Measurements from ENCODE around the gene FHOD1.

The FHOD1 gene

GRCh38 chr16:67247192-67248072 is at the start of gene FHOD1:
Gene FHOD1 (minus strand): TSS chr16:67247481. CDS start chr16:67247410, 71 bp downstream.
- DNase-seq: peak; percentile 55

- DNase-seq: no peak
Measured at GRCh38 chr16:67296420-67296819, 49.1 kb upstream of the FHOD1 start.

DNA sequence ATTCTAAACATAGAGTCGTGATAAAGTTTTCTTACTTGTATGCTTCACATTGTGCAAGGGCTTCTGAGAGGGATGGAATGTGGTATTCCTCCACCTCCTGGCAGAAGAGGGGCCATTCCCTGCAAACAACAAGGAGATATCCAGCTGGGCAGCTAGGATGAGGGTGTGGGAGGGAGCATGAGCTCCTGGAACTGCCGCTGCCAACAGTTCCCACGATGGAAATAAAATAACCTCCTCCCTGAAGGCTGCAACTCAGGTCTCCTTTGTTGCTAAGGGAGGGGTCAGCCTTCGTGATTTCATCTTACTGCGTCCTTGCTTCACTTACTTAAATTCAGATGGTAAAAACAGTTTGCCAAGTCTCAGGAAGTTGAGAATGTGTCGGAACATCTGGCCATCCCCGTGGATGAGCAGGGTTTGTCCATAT is 47.7 kb upstream of the FHOD1 start:
- no peak for DNase-seq

- DNase-seq: no peak
Measured at GRCh38 chr16:67294171-67294757, 47.0 kb upstream of the FHOD1 start.

DNA sequence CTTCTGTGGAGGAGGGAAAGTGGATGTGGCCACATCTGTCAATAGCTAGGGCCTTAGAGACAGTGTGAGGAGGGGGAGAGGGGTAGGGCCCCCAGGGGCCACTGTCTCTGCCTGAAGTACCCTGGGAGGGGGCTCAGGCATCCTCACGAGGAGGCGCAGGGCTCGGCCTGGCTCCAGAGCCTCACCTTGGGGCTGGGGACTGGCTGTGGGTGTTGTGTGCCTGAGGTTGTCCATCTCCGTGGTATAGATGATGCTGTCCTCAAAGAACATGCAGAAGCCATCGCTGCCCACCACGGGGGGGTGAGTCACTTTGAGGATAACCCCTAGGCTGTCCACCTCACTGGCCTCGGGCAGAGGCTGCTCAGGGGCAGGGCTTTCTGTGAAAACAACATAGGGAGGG is 44.2 kb upstream of the FHOD1 start:
- DNase-seq: no peak

- no peak for DNase-seq
Measured at GRCh38 chr16:67287960-67288359, 40.7 kb upstream of the FHOD1 start.

- DNase-seq: no peak
Measured at GRCh38 chr16:67286441-67287235, 39.4 kb upstream of the FHOD1 start.

DNA sequence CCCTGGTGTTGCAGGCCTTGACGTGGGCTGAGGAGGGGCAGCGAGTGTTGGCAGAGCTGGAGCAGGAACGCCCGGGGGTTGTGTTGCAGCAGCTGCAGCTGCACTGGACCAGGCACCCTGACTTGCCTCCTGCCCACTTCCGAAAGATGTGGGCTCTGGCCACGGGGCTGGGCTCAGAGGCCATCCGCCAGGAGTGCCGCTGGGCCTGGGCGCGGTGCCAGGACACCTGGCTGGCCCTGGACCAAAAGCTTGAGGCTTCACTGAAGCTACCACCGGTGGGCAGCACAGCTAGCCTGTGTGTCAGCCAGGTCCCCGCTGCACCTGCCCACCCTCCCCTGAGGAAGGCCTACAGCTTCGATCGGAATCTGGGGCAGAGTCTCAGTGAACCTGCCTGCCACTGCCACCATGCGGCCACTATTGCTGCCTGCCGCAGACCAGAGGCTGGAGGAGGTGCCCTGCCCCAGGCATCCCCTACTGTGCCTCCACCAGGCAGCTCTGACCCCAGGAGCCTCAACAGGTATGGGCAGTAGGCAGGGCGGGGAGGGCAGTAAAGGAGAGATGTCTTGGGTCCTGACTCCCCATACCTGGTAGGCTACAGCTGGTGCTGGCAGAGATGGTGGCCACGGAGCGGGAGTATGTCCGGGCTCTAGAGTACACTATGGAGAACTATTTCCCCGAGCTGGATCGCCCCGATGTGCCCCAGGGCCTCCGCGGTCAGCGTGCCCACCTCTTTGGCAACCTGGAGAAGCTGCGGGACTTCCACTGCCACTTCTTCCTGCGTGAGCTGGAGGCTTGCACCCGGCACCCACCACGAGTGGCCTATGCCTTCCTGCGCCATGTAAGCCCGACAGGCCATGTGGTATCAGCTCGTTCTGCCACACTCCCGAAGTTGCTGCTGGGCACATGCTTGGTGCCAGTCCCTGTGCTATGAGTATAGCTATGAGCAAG is 37.7 kb upstream of the FHOD1 start:
- DNase-seq: peak; percentile 41

GRCh38 chr16:67283826-67284555 is 36.7 kb upstream of the FHOD1 start:
- DNase-seq: peak; percentile 26

- DNase-seq: no peak
Measured at GRCh38 chr16:67283039-67283825, 36.0 kb upstream of the FHOD1 start.

GRCh38 chr16:67282447-67282805 is 35.1 kb upstream of the FHOD1 start:
- DNase-seq: no peak

- no peak for DNase-seq
Measured at GRCh38 chr16:67281536-67282446, 34.5 kb upstream of the FHOD1 start.

- no peak for DNase-seq
Measured at GRCh38 chr16:67280090-67281015, 33.1 kb upstream of the FHOD1 start.

DNA sequence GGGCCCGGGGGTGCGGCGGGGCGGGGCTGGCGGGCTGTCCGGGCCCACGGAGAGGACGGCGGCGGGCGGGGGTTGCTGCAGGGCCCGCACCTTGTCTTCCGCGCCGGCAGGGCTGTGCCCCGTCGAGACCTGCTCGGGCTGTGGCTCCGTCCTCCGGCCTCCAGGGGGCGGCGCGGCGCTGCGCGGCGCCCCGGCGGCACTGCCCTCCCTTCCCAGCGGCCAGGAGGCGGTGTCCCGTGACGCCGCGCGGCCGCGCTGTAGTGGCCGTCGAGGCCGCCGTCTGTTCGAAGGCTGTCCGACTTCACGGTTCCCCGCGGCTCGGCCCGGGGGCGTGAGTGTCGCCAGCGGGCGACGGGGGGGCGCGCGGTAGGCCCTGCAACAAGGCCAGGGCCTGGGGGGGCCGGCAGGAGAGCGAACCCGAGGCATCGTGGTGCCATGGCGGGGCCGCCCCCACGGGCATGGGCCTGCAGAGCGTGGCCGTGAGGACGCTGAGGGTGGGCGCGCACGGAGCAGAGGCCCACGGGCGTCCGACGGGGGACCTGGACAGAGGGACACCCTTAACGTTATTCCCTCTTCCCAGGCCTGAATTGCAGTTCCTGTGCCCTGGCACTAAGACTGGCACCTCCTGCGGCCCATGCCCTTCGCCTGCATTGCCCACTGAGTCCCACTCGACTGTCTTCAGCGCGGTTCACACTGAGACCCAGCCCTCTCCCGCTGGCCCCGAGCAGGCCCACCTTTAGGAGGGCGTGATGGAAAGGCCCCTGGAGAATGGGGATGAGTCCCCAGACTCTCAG is 32.2 kb upstream of the FHOD1 start, which contains the start of gene PLEKHG4:
TSS of gene PLEKHG4 (plus strand) at position 237 of the 794 bp plus-strand sequence. CDS start at position 750, 513 bp downstream.
- peak; percentile 17 for DNase-seq

- DNase-seq: no peak
Measured at GRCh38 chr16:67278773-67279295, 31.6 kb upstream of the FHOD1 start.

DNA sequence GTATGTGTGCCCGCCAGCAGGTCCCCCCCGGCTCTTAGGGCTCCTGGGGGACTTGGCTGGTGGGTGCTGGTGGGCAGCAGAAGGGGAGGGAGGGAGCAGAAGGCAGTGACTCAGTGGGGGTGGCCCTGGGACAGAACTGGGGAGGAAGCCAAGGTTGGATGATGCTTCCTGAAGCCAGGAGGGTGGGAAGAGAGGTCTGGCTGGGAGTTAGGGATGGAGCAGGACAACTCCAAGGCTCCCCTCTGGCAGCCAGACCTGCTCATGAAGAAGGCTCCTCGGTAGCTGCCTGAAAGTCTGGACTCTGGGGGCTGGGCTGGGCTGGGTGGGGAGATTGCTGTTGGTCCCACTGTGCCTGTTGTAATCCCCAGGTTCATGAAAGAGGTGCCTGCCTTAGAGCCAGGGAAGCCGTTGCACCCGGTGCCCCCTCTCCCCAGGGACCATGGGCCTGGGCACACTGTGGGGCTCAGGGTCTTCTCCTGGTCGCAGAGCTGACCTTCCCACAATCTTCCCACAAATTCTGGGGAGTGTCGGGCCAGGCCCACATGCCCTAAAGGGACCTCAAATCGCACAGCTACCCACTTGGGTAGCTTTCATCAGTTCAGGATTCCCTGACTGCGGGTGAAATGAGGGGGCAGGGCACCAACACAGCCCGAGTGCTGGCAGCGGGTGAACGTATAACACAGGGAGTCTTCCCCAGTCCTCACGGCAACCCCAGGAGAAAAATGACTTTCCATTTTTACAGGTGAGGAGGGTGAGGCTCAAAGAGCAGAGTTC is 30.9 kb upstream of the FHOD1 start:
- no peak for DNase-seq

Data from NCI-H2107 (cell line).